IMR-90 (cell line): ENCODE results near the gene DVL1. TPM values are rescaled to one million over a fixed set of nuclear protein-coding genes. Genes with fewer than 3 reads are reported as not detected.

Experiments
- ATAC-seq: fragments of 200-7000 bp; cut with Tn5 transposase; 2 replicates; pipeline ENCODE4 v1.9.1; 2020; ENCODE audit warnings: low read depth, mild to moderate bottlenecking, moderate library complexity
- BruUV-seq: library from RNA; stranded (reverse); fragments of 400-500 nt; replicated peaks from 2 replicates; lab custom pipeline; 2021; lab: Mats Ljungman, UMichigan
- CTCF ChIA-PET: fragments of 300-600 bp; formaldehyde crosslinking; extraction: SDS; loops from one replicate; lab custom pipeline; 2021; ENCODE audit warnings: antibody characterized with exemption; lab: Yijun Ruan, JAX
- POLR2A ChIA-PET: fragments of 300-600 bp; sonication (Branson Sonifier 250); formaldehyde crosslinking; loops from one replicate; lab custom pipeline; 2022; ENCODE audit warnings: antibody characterized with exemption; ENCODE audit not compliant: unreplicated experiment; lab: Charles Lee
- DNase-seq: peaks from one replicate; pipeline ENCODE4 v3.0.0; 2013
- H2AFZ ChIP-seq: replicated peaks from 2 replicates; pipeline ENCODE3; 2013; ENCODE audit warnings: low read length, mild to moderate bottlenecking; ENCODE audit not compliant: poor library complexity
- H2AK5ac ChIP-seq: 2 replicates; pipeline ENCODE4 v1.6.1; 2013; ENCODE audit warnings: low read depth, low read length, inconsistent platforms
- H2AK9ac ChIP-seq: replicated peaks from 2 replicates; pipeline ENCODE3; 2013; ENCODE audit warnings: mild to moderate bottlenecking, low read depth, low read length, moderate library complexity; ENCODE audit not compliant: poor library complexity
- H2BK120ac ChIP-seq: 2 replicates; pipeline ENCODE4 v1.6.1; 2013; ENCODE audit warnings: low read depth, low read length, inconsistent platforms
- H2BK15ac ChIP-seq: 3 replicates; pipeline ENCODE4 v1.6.1; 2013; ENCODE audit warnings: low read depth, low read length, inconsistent platforms
- H2BK20ac ChIP-seq: 2 replicates; pipeline ENCODE4 v1.6.1; 2013; ENCODE audit warnings: low read depth, mild to moderate bottlenecking, inconsistent platforms, low read length, moderate library complexity
- H2BK5ac ChIP-seq: 2 replicates; pipeline ENCODE4 v1.6.1; 2013; ENCODE audit warnings: mild to moderate bottlenecking, low read depth, low read length, inconsistent platforms; ENCODE audit not compliant: poor library complexity, severe bottlenecking
- H3K14ac ChIP-seq: replicated peaks from 2 replicates; pipeline ENCODE4 v1.6.1; 2013; ENCODE audit warnings: low read depth, low read length, inconsistent platforms
- H3K18ac ChIP-seq: 2 replicates; pipeline ENCODE4 v1.6.1; 2013; ENCODE audit warnings: low read depth, low read length, control low read depth
- H3K23ac ChIP-seq: 2 replicates; pipeline ENCODE4 v1.6.1; 2013; ENCODE audit warnings: low read depth, low read length, inconsistent platforms
- H3K27ac ChIP-seq: 2 replicates; pipeline ENCODE4 v1.5.1; 2013; ENCODE audit warnings: mild to moderate bottlenecking, control low read depth, low read length; ENCODE audit not compliant: insufficient read depth
- H3K27me3 ChIP-seq: 2 replicates; pipeline ENCODE4 v1.6.1; 2013; ENCODE audit warnings: low read length; ENCODE audit not compliant: control insufficient read depth, insufficient read depth
- H3K36me3 ChIP-seq: 2 replicates; pipeline ENCODE4 v1.6.1; 2013; ENCODE audit warnings: low read length, mixed read lengths; ENCODE audit not compliant: control insufficient read depth, insufficient read depth
- H3K4ac ChIP-seq: 2 replicates; pipeline ENCODE4 v1.6.1; 2013; ENCODE audit warnings: low read depth, low read length, inconsistent platforms
- H3K4me1 ChIP-seq: 2 replicates; pipeline ENCODE4 v1.6.1; 2013; ENCODE audit warnings: low read length, mixed read lengths; ENCODE audit not compliant: control insufficient read depth, insufficient read depth
- H3K4me2 ChIP-seq: 2 replicates; pipeline ENCODE4 v1.6.1; 2013; ENCODE audit warnings: low read depth, mild to moderate bottlenecking, control low read depth, low read length, moderate library complexity
- H3K4me3 ChIP-seq: 2 replicates; pipeline ENCODE4 v1.5.1; 2013; ENCODE audit warnings: low read depth, mild to moderate bottlenecking, control low read depth, low read length, moderate library complexity; ENCODE audit not compliant: insufficient read depth
- H3K56ac ChIP-seq: 2 replicates; pipeline ENCODE4 v1.6.1; 2013; ENCODE audit warnings: low read length, inconsistent platforms; ENCODE audit not compliant: insufficient read depth; ENCODE audit errors: extremely low read depth
- H3K79me1 ChIP-seq, 2 experiments: 2 replicates each; pipeline ENCODE4 v1.6.1; 2013; ENCODE audit warnings: low read length in 2 of 2, inconsistent platforms in 1 of 2, low read depth in 1 of 2
- H3K9ac ChIP-seq: 2 replicates; pipeline ENCODE4 v1.6.1; 2013; ENCODE audit warnings: low read depth, low read length, control low read depth
- H3K9me1 ChIP-seq: 2 replicates; pipeline ENCODE4 v1.6.1; 2013; ENCODE audit warnings: low read length, inconsistent platforms; ENCODE audit not compliant: insufficient read depth
- H3K9me3 ChIP-seq: 2 replicates; pipeline ENCODE4 v1.6.1; 2013; ENCODE audit warnings: low read length; ENCODE audit not compliant: control insufficient read depth, insufficient read depth
- H4K20me1 ChIP-seq: 2 replicates; pipeline ENCODE4 v1.6.1; 2013; ENCODE audit warnings: low read length, inconsistent platforms; ENCODE audit not compliant: insufficient read depth
- H4K5ac ChIP-seq: 2 replicates; pipeline ENCODE4 v1.6.1; 2013; ENCODE audit warnings: mild to moderate bottlenecking, low read depth, low read length, control low read depth
- H4K8ac ChIP-seq, 2 experiments: 2 replicates each; pipeline ENCODE4 v1.6.1; 2013; ENCODE audit warnings: low read depth in 2 of 2, low read length in 2 of 2, control low read depth in 1 of 2, inconsistent platforms in 1 of 2
- H4K91ac ChIP-seq: 2 replicates; pipeline ENCODE4 v1.6.1; 2013; ENCODE audit warnings: low read depth, low read length, inconsistent platforms; ENCODE audit not compliant: insufficient read depth
- CEBPB ChIP-seq: IDR thresholded peaks from 2 replicates; pipeline ENCODE4 v1.6.1; 2012; ENCODE audit warnings: low read depth, low read length, improper control_type of control experiment
- WGBS, 2 experiments: methylation state at CpG; one replicate each; pipeline versions ENCODE4 v1.1.5 to v1.1.7; 2013; ENCODE audit warnings: missing lambda C conversion rate in 2 of 2; ENCODE audit not compliant: insufficient read length in 1 of 2; ENCODE audit errors: extremely low coverage in 2 of 2; 5-methylcytosine and 5-hydroxymethylcytosine counted together
- dilution Hi-C: fragments of 300-500 bp; cut with HindIII; formaldehyde crosslinking; loops from one replicate; pipeline ENCODE4 v1.14.3; 2018; ENCODE audit warnings: low sequenced_read_pairs; ENCODE audit not compliant: unreplicated experiment
- in situ Hi-C: fragments of 300-500 bp; cut with MboI; formaldehyde crosslinking; loops from 3 replicates; pipeline ENCODE4 v1.14.3; 2019; ENCODE audit warnings: low sequenced_read_pairs, inconsistent platforms, mixed read lengths
- intact Hi-C: fragments of 100-400 bp; cut with micrococcal nuclease; formaldehyde crosslinking; loops from 2 replicates; pipeline ENCODE4 v1.10.0; 2022
- polyA plus RNA-seq, 3 experiments: library from polyadenylated mRNA; depleted of rRNA; stranded (reverse); fragments of >200 nt; gene quantifications; 2 replicates each; pipeline ENCODE4 v1.2.3, GENCODE V29; 2012; ENCODE audit warnings: low replicate concordance in 1 of 3
- total RNA-seq: library from RNA; depleted of rRNA; stranded (reverse); fragments of >200 nt; gene quantifications from 2 replicates; pipeline ENCODE4 v1.2.3, GENCODE V29; 2012

The DVL1 gene
- total and polyA plus RNA-seq, 2 of the 4 experiments (the other 2 are of a cell fraction): 27.2 to 35.9 TPM

DNA sequence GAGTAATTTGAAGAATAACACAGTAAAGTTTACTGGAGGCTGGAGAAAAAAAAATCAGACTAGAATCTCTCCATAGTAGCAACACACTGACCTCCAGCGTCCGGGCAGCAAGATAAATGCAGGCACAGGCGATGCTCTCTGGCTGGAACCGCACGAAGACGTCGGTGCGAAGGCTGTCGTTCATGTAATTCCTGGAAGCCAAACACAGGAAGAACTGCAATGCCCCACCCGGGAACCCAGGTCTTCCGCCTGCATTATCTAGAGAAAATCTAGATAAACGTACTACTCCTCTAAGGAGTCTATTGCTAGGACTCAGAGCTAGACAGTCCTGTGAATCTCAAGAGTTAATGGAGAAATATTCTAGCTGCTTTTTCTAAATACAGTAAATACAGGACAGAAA, 41.5 kb upstream of the DVL1 start:
- no peak overlapping the region for H3K18ac ChIP-seq
- no peak overlapping the region for H3K27ac ChIP-seq
- dilution Hi-C loops (no loop called here), intact Hi-C loops (no loop called here), in situ Hi-C loops (no loop called here)
- H2BK20ac ChIP-seq: no peak overlapping the region
- H2AK9ac ChIP-seq: no peak overlapping the region
- H2AK5ac ChIP-seq: no peak overlapping the region
- no peak overlapping the region for H4K5ac ChIP-seq
- no peaks in the 10 kb centered on the region for H3K9me1 ChIP-seq
- H3K4me1 ChIP-seq: no peaks in the 10 kb centered on the region
- no peak overlapping the region for H3K4me2 ChIP-seq
- CTCF ChIA-PET: no interaction called here
- H3K9ac ChIP-seq: no peak overlapping the region
- H4K20me1 ChIP-seq: peaks cover 28% of the 10 kb centered on the region; the same call in 1 of the 2 replicates
- peaks cover 79% of the 10 kb centered on the region for H3K36me3 ChIP-seq
- TF ChIP-seq CEBPB: no peak
- 93% methylated on average over 9 of the region's 12 CpGs; no CpG with 5 or more reads in 1 of the 2 experiments for WGBS, 2 experiments
- H2BK5ac ChIP-seq: no peak overlapping the region
- H3K4me3 ChIP-seq: no peak overlapping the region
- H3K9me3 ChIP-seq: no peaks in the 10 kb centered on the region
- H2BK120ac ChIP-seq: no peak overlapping the region
- H3K23ac ChIP-seq: no peak overlapping the region
- no peaks in the 10 kb centered on the region for H3K27me3 ChIP-seq
- no peak overlapping the region for H2AFZ ChIP-seq
- no peak for DNase-seq
- no peak overlapping the region for H3K4ac ChIP-seq
- no peak overlapping the region for H3K14ac ChIP-seq
- no peak overlapping the region for H4K91ac ChIP-seq
- ATAC-seq: no peak
- H3K79me1 ChIP-seq: peaks cover 20 to 50% of the 10 kb centered on the region in 2 experiments
- no peak overlapping the region for H3K56ac ChIP-seq
- no TSS peak for BruUV-seq
- H2BK15ac ChIP-seq: no peak overlapping the region
- H4K8ac ChIP-seq: no peak overlapping the region
- POLR2A ChIA-PET: no interaction called here
